GM23338 (cell line): ENCODE results near the gene ASPSCR1. TPM values are rescaled to one million over a fixed set of nuclear protein-coding genes. Genes with fewer than 3 reads are reported as not detected.

Experiments
- ATAC-seq: fragments of 200-7000 bp; cut with Tn5 transposase; 3 replicates; pipeline ENCODE4 v1.9.1; 2020
- DNase-seq: peaks from one replicate; pipeline ENCODE4 v3.0.0-alpha.2; 2015; ENCODE audit warnings: low spot score
- H2AFZ ChIP-seq: fragments of 200-600 bp; sonication (generic); 2 replicates; pipeline ENCODE4 v1.8.0; 2016; ENCODE audit warnings: antibody characterized with exemption, mild to moderate bottlenecking, moderate library complexity
- H3F3A ChIP-seq: fragments of 200-600 bp; sonication (generic); replicated peaks from 2 replicates; pipeline ENCODE4 v1.8.0; 2017; ENCODE audit warnings: antibody characterized with exemption, mixed run types, low read depth
- H3K27ac ChIP-seq: fragments of 200-600 bp; sonication (generic); 2 replicates; pipeline ENCODE4 v1.6.1; 2016; ENCODE audit warnings: low read depth
- H3K27me3 ChIP-seq: fragments of 200-600 bp; sonication (generic); 2 replicates; pipeline ENCODE4 v1.8.0; 2016; ENCODE audit warnings: mild to moderate bottlenecking, mixed run types, moderate library complexity; ENCODE audit not compliant: insufficient read depth
- H3K36me3 ChIP-seq: fragments of 200-600 bp; sonication (generic); 2 replicates; pipeline ENCODE4 v1.8.0; 2016; ENCODE audit warnings: mild to moderate bottlenecking; ENCODE audit not compliant: insufficient read depth
- H3K4me1 ChIP-seq: fragments of 200-600 bp; sonication (generic); 2 replicates; pipeline ENCODE4 v1.8.0; 2016; ENCODE audit warnings: mild to moderate bottlenecking, moderate library complexity; ENCODE audit not compliant: insufficient read depth
- H3K4me2 ChIP-seq: fragments of 200-600 bp; sonication (generic); 2 replicates; pipeline ENCODE4 v1.7.1; 2017; ENCODE audit warnings: mixed run types
- H3K4me3 ChIP-seq: fragments of 200-600 bp; sonication (generic); 2 replicates; pipeline ENCODE4 v1.6.1; 2016; ENCODE audit warnings: mixed run types
- H3K79me2 ChIP-seq: fragments of 200-600 bp; sonication (generic); replicated peaks from 2 replicates; pipeline ENCODE4 v1.8.0; 2017; ENCODE audit warnings: mild to moderate bottlenecking; ENCODE audit not compliant: insufficient read depth
- H3K9me2 ChIP-seq: fragments of 200-600 bp; sonication (generic); 2 replicates; pipeline ENCODE4 v1.8.0; 2017; ENCODE audit not compliant: insufficient read depth
- H4K20me1 ChIP-seq: fragments of 200-600 bp; sonication (generic); replicated peaks from 2 replicates; pipeline ENCODE4 v1.8.0; 2017; ENCODE audit warnings: mild to moderate bottlenecking; ENCODE audit not compliant: insufficient read depth
- H3K27ac Mint-ChIP-seq: 2 replicates; pipeline ENCODE4 v1.8.0; 2020; ENCODE audit warnings: inconsistent platforms, mild to moderate bottlenecking, moderate library complexity, mixed read lengths
- H3K27me3 Mint-ChIP-seq: 3 replicates; pipeline ENCODE4 v1.8.0; 2022; ENCODE audit warnings: low read depth, mild to moderate bottlenecking, moderate library complexity, mixed read lengths, inconsistent platforms; ENCODE audit not compliant: insufficient read depth, poor library complexity
- H3K36me3 Mint-ChIP-seq: 3 replicates; pipeline ENCODE4 v1.8.0; 2021; ENCODE audit warnings: low read depth, mild to moderate bottlenecking, inconsistent platforms, moderate library complexity, mixed read lengths
- H3K4me1 Mint-ChIP-seq: 3 replicates; pipeline ENCODE4 v1.8.0; 2020; ENCODE audit warnings: mild to moderate bottlenecking, inconsistent platforms, mixed read lengths
- H3K4me3 Mint-ChIP-seq: 3 replicates; pipeline ENCODE4 v1.8.0; 2021; ENCODE audit warnings: moderate library complexity, mild to moderate bottlenecking, inconsistent platforms, mixed read lengths
- H3K9me3 Mint-ChIP-seq: 3 replicates; pipeline ENCODE4 v1.8.0; 2020; ENCODE audit warnings: moderate library complexity, mild to moderate bottlenecking, inconsistent platforms, mixed read lengths
- CREB1 ChIP-seq: fragments of 250-450 bp; sonication (Bioruptor Pico); IDR thresholded peaks from 2 replicates; pipeline ENCODE4 v1.5.0; 2020; ENCODE audit warnings: low read depth, mild to moderate bottlenecking, moderate library complexity
- EZH2 ChIP-seq: fragments of 200-600 bp; sonication (generic); IDR thresholded peaks from one replicate; pipeline ENCODE4 v1.8.0; 2017; ENCODE audit warnings: antibody characterized with exemption, mild to moderate bottlenecking, low read depth; ENCODE audit not compliant: unreplicated experiment
- EZH2phosphoT487 ChIP-seq: fragments of 200-600 bp; sonication (generic); IDR thresholded peaks from one replicate; pipeline ENCODE4 v1.8.1; 2018; ENCODE audit warnings: antibody characterized with exemption; ENCODE audit not compliant: unreplicated experiment
- JUNB ChIP-seq: IDR thresholded peaks from one replicate; pipeline ENCODE4 v1.6.1; 2016; ENCODE audit warnings: antibody characterized with exemption; ENCODE audit not compliant: unreplicated experiment
- NANOG ChIP-seq: IDR thresholded peaks from 2 replicates; pipeline ENCODE4 v1.6.1; 2016; ENCODE audit warnings: antibody characterized with exemption, borderline replicate concordance
- POLR2AphosphoS5 ChIP-seq: IDR thresholded peaks from 2 replicates; pipeline ENCODE4 v1.6.1; 2016; ENCODE audit warnings: antibody characterized with exemption, low read depth
- STAT1 ChIP-seq: IDR thresholded peaks from one replicate; pipeline ENCODE4 v1.6.1; 2016; ENCODE audit warnings: antibody characterized with exemption; ENCODE audit not compliant: unreplicated experiment
- ZNF114 ChIP-seq: fragments of 250-450 bp; sonication (Bioruptor Pico); IDR thresholded peaks from 2 replicates; pipeline ENCODE4 v1.5.0; 2020; ENCODE audit warnings: mild to moderate bottlenecking, moderate library complexity
- ZNF331 ChIP-seq: fragments of 250-450 bp; sonication (Bioruptor Pico); IDR thresholded peaks from 2 replicates; pipeline ENCODE4 v1.5.0; 2020; ENCODE audit warnings: low read depth, mild to moderate bottlenecking, moderate library complexity
- polyA plus RNA-seq: library from polyadenylated mRNA; unstranded; fragments of >200 nt; fragmentation: Nextera tagmentation; extraction: Ambion mirVana; gene quantifications from 2 replicates; pipeline ENCODE4 v1.2.1, GENCODE V29; 2016
- total RNA-seq: library from RNA; depleted of rRNA; stranded (reverse); fragments of >200 nt; shearing (Covaris generic); gene quantifications from 2 replicates; pipeline ENCODE4 v1.2.3, GENCODE V29; 2014
- TF ChIP-seq, protein P1 (sequence below): IDR thresholded peaks from 2 replicates; pipeline ENCODE4 v1.6.1; 2016; ENCODE audit warnings: antibody characterized with exemption
- TF ChIP-seq, protein P2 (sequence below): IDR thresholded peaks from one replicate; pipeline ENCODE4 v1.6.1; 2018; ENCODE audit warnings: antibody characterized with exemption; ENCODE audit not compliant: unreplicated experiment
- TF ChIP-seq, protein P3 (sequence below), 2 experiments: fragments of 200-600 bp in 1 of 2; sonication (generic) in 1 of 2; conservative IDR thresholded peaks; 2 replicates each; pipeline versions ENCODE4 v1.5.1 to v1.6.1; 2016 to 2017; ENCODE audit warnings: antibody characterized with exemption in 2 of 2, low read depth in 2 of 2, mild to moderate bottlenecking in 2 of 2, moderate library complexity in 1 of 2
- TF ChIP-seq, protein P4 (sequence below): fragments of 250-450 bp; sonication (Bioruptor Pico); IDR thresholded peaks from 2 replicates; pipeline ENCODE4 v1.5.0; 2020; ENCODE audit warnings: mild to moderate bottlenecking, moderate library complexity

The ASPSCR1 gene
- total and polyA plus RNA-seq, 2 experiments from 2014 or later = 44.2 to 46.9 TPM

DNA sequence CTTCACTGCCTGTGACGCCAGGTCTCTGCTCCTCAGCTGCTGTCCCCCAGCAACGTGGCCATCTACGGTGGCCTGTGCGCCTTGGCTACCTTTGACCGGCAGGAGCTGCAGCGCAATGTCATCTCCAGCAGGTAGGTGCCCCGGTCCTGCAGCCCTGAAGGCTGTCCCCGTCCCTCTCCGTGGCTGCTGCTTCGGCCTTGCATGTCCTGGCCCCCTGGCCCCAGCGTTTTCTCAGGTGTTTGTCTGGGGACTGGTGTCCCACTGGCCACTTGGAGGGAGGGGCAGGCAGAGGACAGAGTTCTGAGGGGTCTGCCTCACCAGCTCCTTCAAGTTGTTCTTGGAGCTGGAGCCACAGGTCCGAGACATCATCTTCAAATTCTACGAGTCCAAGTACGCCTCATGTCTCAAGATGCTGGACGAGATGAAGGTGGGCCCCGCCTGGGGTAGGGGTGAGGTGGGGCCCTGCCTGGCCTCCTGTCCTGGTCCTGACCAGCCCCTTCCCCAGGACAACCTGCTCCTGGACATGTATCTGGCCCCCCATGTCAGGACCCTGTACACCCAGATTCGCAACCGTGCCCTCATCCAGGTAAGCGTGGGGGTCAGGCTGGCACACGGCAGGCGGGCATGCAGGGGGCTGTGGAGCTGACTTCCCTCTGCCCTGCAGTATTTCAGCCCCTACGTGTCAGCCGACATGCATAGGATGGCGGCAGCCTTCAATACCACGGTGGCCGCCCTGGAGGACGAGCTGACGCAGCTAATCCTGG, 78.7 kb downstream of the ASPSCR1 start:
- H3K36me3 Mint-ChIP-seq = peaks cover 22% of the 10 kb centered on the region
- H2AFZ ChIP-seq = no peak overlapping the region
- DNase-seq = no peak
- no peaks in the 10 kb centered on the region for H3K9me3 Mint-ChIP-seq
- peaks cover 16% of the 10 kb centered on the region for H3K27me3 Mint-ChIP-seq
- ATAC-seq = no peak
- peaks cover 4% of the 10 kb centered on the region; the same call in 1 of the 2 replicates for H3K36me3 ChIP-seq
- no peak overlapping the region for H3K27ac ChIP-seq
- TF ChIP-seq STAT1 (no peak), ZNF331 (CRISPR knock-in tag) (no peak), JUNB (no peak), EZH2phosphoT487 (no peak), CREB1 (CRISPR knock-in tag) (no peak), ZNF114 (CRISPR knock-in tag) (no peak), NANOG (no peak), EZH2 (no peak), POLR2AphosphoS5 (no peak)
- TF ChIP-seq, protein P1, sequence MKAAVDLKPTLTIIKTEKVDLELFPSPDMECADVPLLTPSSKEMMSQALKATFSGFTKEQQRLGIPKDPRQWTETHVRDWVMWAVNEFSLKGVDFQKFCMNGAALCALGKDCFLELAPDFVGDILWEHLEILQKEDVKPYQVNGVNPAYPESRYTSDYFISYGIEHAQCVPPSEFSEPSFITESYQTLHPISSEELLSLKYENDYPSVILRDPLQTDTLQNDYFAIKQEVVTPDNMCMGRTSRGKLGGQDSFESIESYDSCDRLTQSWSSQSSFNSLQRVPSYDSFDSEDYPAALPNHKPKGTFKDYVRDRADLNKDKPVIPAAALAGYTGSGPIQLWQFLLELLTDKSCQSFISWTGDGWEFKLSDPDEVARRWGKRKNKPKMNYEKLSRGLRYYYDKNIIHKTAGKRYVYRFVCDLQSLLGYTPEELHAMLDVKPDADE = no peak
- TF ChIP-seq, protein P2, sequence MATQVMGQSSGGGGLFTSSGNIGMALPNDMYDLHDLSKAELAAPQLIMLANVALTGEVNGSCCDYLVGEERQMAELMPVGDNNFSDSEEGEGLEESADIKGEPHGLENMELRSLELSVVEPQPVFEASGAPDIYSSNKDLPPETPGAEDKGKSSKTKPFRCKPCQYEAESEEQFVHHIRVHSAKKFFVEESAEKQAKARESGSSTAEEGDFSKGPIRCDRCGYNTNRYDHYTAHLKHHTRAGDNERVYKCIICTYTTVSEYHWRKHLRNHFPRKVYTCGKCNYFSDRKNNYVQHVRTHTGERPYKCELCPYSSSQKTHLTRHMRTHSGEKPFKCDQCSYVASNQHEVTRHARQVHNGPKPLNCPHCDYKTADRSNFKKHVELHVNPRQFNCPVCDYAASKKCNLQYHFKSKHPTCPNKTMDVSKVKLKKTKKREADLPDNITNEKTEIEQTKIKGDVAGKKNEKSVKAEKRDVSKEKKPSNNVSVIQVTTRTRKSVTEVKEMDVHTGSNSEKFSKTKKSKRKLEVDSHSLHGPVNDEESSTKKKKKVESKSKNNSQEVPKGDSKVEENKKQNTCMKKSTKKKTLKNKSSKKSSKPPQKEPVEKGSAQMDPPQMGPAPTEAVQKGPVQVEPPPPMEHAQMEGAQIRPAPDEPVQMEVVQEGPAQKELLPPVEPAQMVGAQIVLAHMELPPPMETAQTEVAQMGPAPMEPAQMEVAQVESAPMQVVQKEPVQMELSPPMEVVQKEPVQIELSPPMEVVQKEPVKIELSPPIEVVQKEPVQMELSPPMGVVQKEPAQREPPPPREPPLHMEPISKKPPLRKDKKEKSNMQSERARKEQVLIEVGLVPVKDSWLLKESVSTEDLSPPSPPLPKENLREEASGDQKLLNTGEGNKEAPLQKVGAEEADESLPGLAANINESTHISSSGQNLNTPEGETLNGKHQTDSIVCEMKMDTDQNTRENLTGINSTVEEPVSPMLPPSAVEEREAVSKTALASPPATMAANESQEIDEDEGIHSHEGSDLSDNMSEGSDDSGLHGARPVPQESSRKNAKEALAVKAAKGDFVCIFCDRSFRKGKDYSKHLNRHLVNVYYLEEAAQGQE = no peak
- TF ChIP-seq, protein P3, sequence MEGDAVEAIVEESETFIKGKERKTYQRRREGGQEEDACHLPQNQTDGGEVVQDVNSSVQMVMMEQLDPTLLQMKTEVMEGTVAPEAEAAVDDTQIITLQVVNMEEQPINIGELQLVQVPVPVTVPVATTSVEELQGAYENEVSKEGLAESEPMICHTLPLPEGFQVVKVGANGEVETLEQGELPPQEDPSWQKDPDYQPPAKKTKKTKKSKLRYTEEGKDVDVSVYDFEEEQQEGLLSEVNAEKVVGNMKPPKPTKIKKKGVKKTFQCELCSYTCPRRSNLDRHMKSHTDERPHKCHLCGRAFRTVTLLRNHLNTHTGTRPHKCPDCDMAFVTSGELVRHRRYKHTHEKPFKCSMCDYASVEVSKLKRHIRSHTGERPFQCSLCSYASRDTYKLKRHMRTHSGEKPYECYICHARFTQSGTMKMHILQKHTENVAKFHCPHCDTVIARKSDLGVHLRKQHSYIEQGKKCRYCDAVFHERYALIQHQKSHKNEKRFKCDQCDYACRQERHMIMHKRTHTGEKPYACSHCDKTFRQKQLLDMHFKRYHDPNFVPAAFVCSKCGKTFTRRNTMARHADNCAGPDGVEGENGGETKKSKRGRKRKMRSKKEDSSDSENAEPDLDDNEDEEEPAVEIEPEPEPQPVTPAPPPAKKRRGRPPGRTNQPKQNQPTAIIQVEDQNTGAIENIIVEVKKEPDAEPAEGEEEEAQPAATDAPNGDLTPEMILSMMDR (conservative IDR thresholded peaks at IDR 0.05; ENCODE audit: low read depth in 2 of 2) = no peak
- TF ChIP-seq, protein P4, sequence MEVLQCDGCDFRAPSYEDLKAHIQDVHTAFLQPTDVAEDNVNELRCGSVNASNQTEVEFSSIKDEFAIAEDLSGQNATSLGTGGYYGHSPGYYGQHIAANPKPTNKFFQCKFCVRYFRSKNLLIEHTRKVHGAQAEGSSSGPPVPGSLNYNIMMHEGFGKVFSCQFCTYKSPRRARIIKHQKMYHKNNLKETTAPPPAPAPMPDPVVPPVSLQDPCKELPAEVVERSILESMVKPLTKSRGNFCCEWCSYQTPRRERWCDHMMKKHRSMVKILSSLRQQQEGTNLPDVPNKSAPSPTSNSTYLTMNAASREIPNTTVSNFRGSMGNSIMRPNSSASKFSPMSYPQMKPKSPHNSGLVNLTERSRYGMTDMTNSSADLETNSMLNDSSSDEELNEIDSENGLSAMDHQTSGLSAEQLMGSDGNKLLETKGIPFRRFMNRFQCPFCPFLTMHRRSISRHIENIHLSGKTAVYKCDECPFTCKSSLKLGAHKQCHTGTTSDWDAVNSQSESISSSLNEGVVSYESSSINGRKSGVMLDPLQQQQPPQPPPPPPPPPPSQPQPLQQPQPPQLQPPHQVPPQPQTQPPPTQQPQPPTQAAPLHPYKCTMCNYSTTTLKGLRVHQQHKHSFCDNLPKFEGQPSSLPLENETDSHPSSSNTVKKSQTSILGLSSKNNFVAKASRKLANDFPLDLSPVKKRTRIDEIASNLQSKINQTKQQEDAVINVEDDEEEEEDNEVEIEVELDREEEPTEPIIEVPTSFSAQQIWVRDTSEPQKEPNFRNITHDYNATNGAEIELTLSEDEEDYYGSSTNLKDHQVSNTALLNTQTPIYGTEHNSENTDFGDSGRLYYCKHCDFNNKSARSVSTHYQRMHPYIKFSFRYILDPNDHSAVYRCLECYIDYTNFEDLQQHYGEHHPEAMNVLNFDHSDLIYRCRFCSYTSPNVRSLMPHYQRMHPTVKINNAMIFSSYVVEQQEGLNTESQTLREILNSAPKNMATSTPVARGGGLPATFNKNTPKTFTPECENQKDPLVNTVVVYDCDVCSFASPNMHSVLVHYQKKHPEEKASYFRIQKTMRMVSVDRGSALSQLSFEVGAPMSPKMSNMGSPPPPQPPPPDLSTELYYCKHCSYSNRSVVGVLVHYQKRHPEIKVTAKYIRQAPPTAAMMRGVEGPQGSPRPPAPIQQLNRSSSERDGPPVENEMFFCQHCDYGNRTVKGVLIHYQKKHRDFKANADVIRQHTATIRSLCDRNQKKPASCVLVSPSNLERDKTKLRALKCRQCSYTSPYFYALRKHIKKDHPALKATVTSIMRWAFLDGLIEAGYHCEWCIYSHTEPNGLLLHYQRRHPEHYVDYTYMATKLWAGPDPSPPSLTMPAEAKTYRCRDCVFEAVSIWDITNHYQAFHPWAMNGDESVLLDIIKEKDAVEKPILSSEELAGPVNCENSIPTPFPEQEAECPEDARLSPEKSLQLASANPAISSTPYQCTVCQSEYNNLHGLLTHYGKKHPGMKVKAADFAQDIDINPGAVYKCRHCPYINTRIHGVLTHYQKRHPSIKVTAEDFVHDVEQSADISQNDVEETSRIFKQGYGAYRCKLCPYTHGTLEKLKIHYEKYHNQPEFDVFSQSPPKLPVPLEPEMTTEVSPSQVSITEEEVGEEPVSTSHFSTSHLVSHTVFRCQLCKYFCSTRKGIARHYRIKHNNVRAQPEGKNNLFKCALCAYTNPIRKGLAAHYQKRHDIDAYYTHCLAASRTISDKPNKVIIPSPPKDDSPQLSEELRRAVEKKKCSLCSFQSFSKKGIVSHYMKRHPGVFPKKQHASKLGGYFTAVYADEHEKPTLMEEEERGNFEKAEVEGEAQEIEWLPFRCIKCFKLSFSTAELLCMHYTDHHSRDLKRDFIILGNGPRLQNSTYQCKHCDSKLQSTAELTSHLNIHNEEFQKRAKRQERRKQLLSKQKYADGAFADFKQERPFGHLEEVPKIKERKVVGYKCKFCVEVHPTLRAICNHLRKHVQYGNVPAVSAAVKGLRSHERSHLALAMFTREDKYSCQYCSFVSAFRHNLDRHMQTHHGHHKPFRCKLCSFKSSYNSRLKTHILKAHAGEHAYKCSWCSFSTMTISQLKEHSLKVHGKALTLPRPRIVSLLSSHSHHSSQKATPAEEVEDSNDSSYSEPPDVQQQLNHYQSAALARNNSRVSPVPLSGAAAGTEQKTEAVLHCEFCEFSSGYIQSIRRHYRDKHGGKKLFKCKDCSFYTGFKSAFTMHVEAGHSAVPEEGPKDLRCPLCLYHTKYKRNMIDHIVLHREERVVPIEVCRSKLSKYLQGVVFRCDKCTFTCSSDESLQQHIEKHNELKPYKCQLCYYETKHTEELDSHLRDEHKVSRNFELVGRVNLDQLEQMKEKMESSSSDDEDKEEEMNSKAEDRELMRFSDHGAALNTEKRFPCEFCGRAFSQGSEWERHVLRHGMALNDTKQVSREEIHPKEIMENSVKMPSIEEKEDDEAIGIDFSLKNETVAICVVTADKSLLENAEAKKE = no peak
- H3K4me3 Mint-ChIP-seq = no peak overlapping the region
- H3K27me3 ChIP-seq = no peaks in the 10 kb centered on the region
- peaks cover 9% of the 10 kb centered on the region; the same call in 1 of the 2 replicates for H3K79me2 ChIP-seq
- no peaks in the 10 kb centered on the region for H3K4me1 ChIP-seq
- no peak overlapping the region for H3K4me3 ChIP-seq
- no peak overlapping the region for H3K4me2 ChIP-seq
- no peak overlapping the region for H3K27ac Mint-ChIP-seq
- H3K4me1 Mint-ChIP-seq = no peaks in the 10 kb centered on the region; the same call in 2 of the 3 replicates
- H4K20me1 ChIP-seq = peaks cover 8% of the 10 kb centered on the region; the same call in 1 of the 2 replicates
- no peaks in the 10 kb centered on the region for H3K9me2 ChIP-seq
- H3F3A ChIP-seq = peaks cover 9% of the 10 kb centered on the region; the same call in 1 of the 2 replicates
